GM12878 (cell line): Measurements from ENCODE around the gene HOPX. TPM values are rescaled to one million over a fixed set of nuclear protein-coding genes. Genes with fewer than 3 reads are reported as not detected.

Experiments
- ATAC-seq: fragments of 200-7000 bp; cut with Tn5 transposase; 3 replicates; pipeline ENCODE4 v1.9.1; 2020; ENCODE audit warnings: mild to moderate bottlenecking, moderate library complexity
- BruUV-seq: library from RNA; stranded (reverse); fragments of 400-500 nt; replicated peaks from 2 replicates; lab custom pipeline; 2021; lab: Mats Ljungman, UMichigan
- CTCF ChIA-PET: fragments of 300-600 bp; sonication (Branson Sonifier 250); formaldehyde crosslinking; extraction: SDS; loops from one replicate; lab custom pipeline; 2021; ENCODE audit warnings: inconsistent platforms; lab: Yijun Ruan, JAX
- POLR2A ChIA-PET: fragments of 350-600 bp; formaldehyde crosslinking; extraction: SDS; loops from one replicate; lab custom pipeline; 2021; ENCODE audit warnings: inconsistent platforms; lab: Charles Lee
- RAD21 ChIA-PET: fragments of 300-600 bp; sonication (Branson Sonifier 250); formaldehyde crosslinking; loops from one replicate; lab custom pipeline; 2023; ENCODE audit warnings: antibody characterized with exemption; ENCODE audit not compliant: unreplicated experiment; lab: Charles Lee
- SMC1A ChIA-PET: fragments of 300-600 bp; sonication (Branson Sonifier 250); formaldehyde crosslinking; loops from one replicate; lab custom pipeline; 2023; ENCODE audit not compliant: unreplicated experiment, uncharacterized antibody; lab: Charles Lee
- DNase-seq: peaks from one replicate; pipeline ENCODE4 v3.0.0-alpha.2; 2011; ENCODE audit warnings: low read depth, low spot score
- FAIRE-seq: peaks from 3 replicates; lab custom pipeline; 2011; peaks lifted over from hg19 to GRCh38; lab: Jason Lieb, UNC
- H2AFZ ChIP-seq: 2 replicates; pipeline ENCODE4 v1.6.0; 2011; ENCODE audit warnings: low read depth, low read length, control low read depth; ENCODE audit not compliant: control insufficient read depth
- H3K27ac ChIP-seq: 2 replicates; pipeline ENCODE4 v1.5.1; 2011; ENCODE audit warnings: control low read depth; ENCODE audit not compliant: control insufficient read depth, insufficient read depth
- H3K27me3 ChIP-seq, 2 experiments: replicated peaks in 1 of 2; 2 replicates each; pipeline versions ENCODE4 v1.6.0 to v1.6.1; 2011; ENCODE audit warnings: low read length in 1 of 2; ENCODE audit not compliant: control insufficient read depth in 2 of 2, insufficient read depth in 2 of 2
- H3K36me3 ChIP-seq, 2 experiments: 2 replicates each; pipeline ENCODE4 v1.5.1; 2011; ENCODE audit warnings: low read length in 1 of 2; ENCODE audit not compliant: control insufficient read depth in 2 of 2, insufficient read depth in 2 of 2
- H3K4me1 ChIP-seq: 2 replicates; pipeline ENCODE4 v1.6.1; 2011; ENCODE audit warnings: mild to moderate bottlenecking, low read length, moderate library complexity, mixed read lengths; ENCODE audit not compliant: control insufficient read depth, insufficient read depth
- H3K4me2 ChIP-seq: 2 replicates; pipeline ENCODE4 v1.6.0; 2011; ENCODE audit warnings: control low read depth; ENCODE audit not compliant: control insufficient read depth, insufficient read depth
- H3K4me3 ChIP-seq: fragments of 200-600 bp; sonication (generic); 2 replicates; pipeline ENCODE4 v1.5.1; 2016
- H3K79me2 ChIP-seq: 2 replicates; pipeline ENCODE4 v1.6.0; 2011; ENCODE audit warnings: low read length; ENCODE audit not compliant: control insufficient read depth, insufficient read depth
- H3K9ac ChIP-seq: 2 replicates; pipeline ENCODE4 v1.8.0; 2011; ENCODE audit warnings: low read length, control low read depth, mixed read lengths; ENCODE audit not compliant: control insufficient read depth, insufficient read depth
- H3K9me3 ChIP-seq: replicated peaks from 3 replicates; pipeline ENCODE4 v1.5.1; 2011; ENCODE audit warnings: mild to moderate bottlenecking, low read length; ENCODE audit not compliant: control insufficient read depth, insufficient read depth
- H4K20me1 ChIP-seq: 2 replicates; pipeline ENCODE4 v1.6.0; 2011; ENCODE audit not compliant: control insufficient read depth, insufficient read depth
- CBFB ChIP-seq: IDR thresholded peaks from 2 replicates; pipeline ENCODE4 v1.6.1; 2016; ENCODE audit warnings: antibody characterized with exemption, low read depth
- CEBPZ ChIP-seq: fragments of 150-350 bp; IDR thresholded peaks from 2 replicates; pipeline ENCODE4 v1.6.1; 2016; ENCODE audit warnings: low read depth, low read length
- HDAC2 ChIP-seq: fragments of 200-600 bp; sonication (generic); IDR thresholded peaks from 2 replicates; pipeline ENCODE4 v1.6.1; 2017
- IKZF2 ChIP-seq, 2 experiments: fragments of 450-650 bp; IDR thresholded peaks; 2 replicates each; pipeline ENCODE4 v1.6.1; 2017; ENCODE audit warnings: mild to moderate bottlenecking in 2 of 2, moderate library complexity in 2 of 2
- IRF3 ChIP-seq: fragments of 450-650 bp; IDR thresholded peaks from 2 replicates; pipeline ENCODE4 v1.6.1; 2014; ENCODE audit warnings: mild to moderate bottlenecking
- MEF2B ChIP-seq: fragments of 450-650 bp; IDR thresholded peaks from 2 replicates; pipeline ENCODE4 v1.6.1; 2018; ENCODE audit warnings: mild to moderate bottlenecking, moderate library complexity; ENCODE audit not compliant: partially characterized antibody, poor library complexity, severe bottlenecking
- NFYA ChIP-seq: IDR thresholded peaks from 2 replicates; pipeline ENCODE4 v1.6.1; 2011; ENCODE audit warnings: low read depth, mild to moderate bottlenecking, low read length, improper control_type of control experiment, borderline replicate concordance
- NR2C2 ChIP-seq: IDR thresholded peaks from 2 replicates; pipeline ENCODE4 v1.6.1; 2011; ENCODE audit warnings: borderline replicate concordance, low read depth; ENCODE audit not compliant: control insufficient read depth, insufficient read length
- PKNOX1 ChIP-seq: fragments of 450-650 bp; IDR thresholded peaks from 2 replicates; pipeline ENCODE4 v1.6.1; 2016; ENCODE audit warnings: mild to moderate bottlenecking
- POLR2AphosphoS2 ChIP-seq: IDR thresholded peaks from 2 replicates; pipeline ENCODE4 v1.6.1; 2011; ENCODE audit warnings: low read depth, mild to moderate bottlenecking, low read length, improper control_type of control experiment, moderate library complexity
- WRNIP1 ChIP-seq: IDR thresholded peaks from 2 replicates; pipeline ENCODE4 v1.6.1; 2011; ENCODE audit warnings: low read depth, low read length, improper control_type of control experiment, borderline replicate concordance
- YY1 ChIP-seq: IDR thresholded peaks from 2 replicates; pipeline ENCODE4 v1.6.1; 2011; ENCODE audit warnings: low read depth, mild to moderate bottlenecking, low read length
- ZNF207 ChIP-seq: fragments of 450-650 bp; IDR thresholded peaks from 2 replicates; pipeline ENCODE4 v1.6.1; 2014; ENCODE audit warnings: antibody characterized with exemption, mild to moderate bottlenecking, borderline replicate concordance
- WGBS: methylation state at CpG from one replicate; pipeline ENCODE4 v1.1.6; 2016; ENCODE audit warnings: low lambda C conversion rate; ENCODE audit not compliant: insufficient replicate concordance, insufficient coverage; ENCODE audit errors: missing lambda C conversion rate; 5-methylcytosine and 5-hydroxymethylcytosine counted together
- in situ Hi-C: fragments of 300-500 bp; cut with MboI; formaldehyde crosslinking; loops from 9 replicates; pipeline ENCODE4 v1.14.3; 2018; ENCODE audit warnings: mixed read lengths
- intact Hi-C: fragments of 100-400 bp; cut with micrococcal nuclease; formaldehyde crosslinking; loops from one replicate; pipeline ENCODE4 v1.14.2; 2022; ENCODE audit not compliant: unreplicated experiment
- polyA plus RNA-seq, 11 experiments: library from polyadenylated mRNA; depleted of rRNA in 4 of 11; unstranded in 6 of 11; stranded (reverse) in 5 of 11; fragments of >200 nt; fragmentation: Nextera tagmentation in 4 of 11; fragmentation: Illumina TruSeq in 1 of 11; extraction: Ambion mirVana in 4 of 11; extraction: Trizol in 1 of 11; gene quantifications; 1 replicate in 1 of 11; 2 replicates in 10 of 11; pipeline versions ENCODE4 v1.2.1 to v1.2.3, GENCODE V29; 2011 to 2016; ENCODE audit warnings: inconsistent platforms in 2 of 11, missing spikeins in 2 of 11, low read depth in 1 of 11
- total RNA-seq, 4 experiments: library from RNA; depleted of rRNA in 3 of 4; stranded (reverse); fragments of >200 nt in 3 of 4; fragmentation: Illumina TruSeq in 1 of 4; extraction: Trizol in 1 of 4; gene quantifications; 2 replicates each; pipeline versions ENCODE4 v1.2.1 to v1.2.3, GENCODE V29; 2013 to 2021
- TF ChIP-seq, protein P1 (sequence below): fragments of 450-650 bp; IDR thresholded peaks from 2 replicates; pipeline ENCODE4 v1.6.1; 2017; ENCODE audit warnings: low read depth, mild to moderate bottlenecking, moderate library complexity
- TF ChIP-seq, protein P2 (sequence below): fragments of 450-650 bp; conservative IDR thresholded peaks from 2 replicates; pipeline ENCODE4 v1.6.1; 2017; ENCODE audit warnings: mild to moderate bottlenecking, moderate library complexity

HOPX gene
- total and polyA plus RNA-seq, 10 of the 15 experiments (the other 5 are each of a cell fraction or from before 2014, with no cell fraction given) = 0.11 to 0.40 (median 0.23) TPM; not detected in 4

GRCh38 chr4:56643596-56643995 is 37.5 kb downstream of the HOPX start:
- ChIA-PET RAD21 (no interaction called here), POLR2A (no interaction called here), CTCF (no interaction called here), SMC1A (no interaction called here)
- Histone ChIP-seq H3K36me3 (no peaks in the 10 kb centered on the region), H3K4me1 (no peaks in the 10 kb centered on the region), H3K9ac (no peak overlapping the region), H3K79me2 (no peaks in the 10 kb centered on the region), H4K20me1 (no peaks in the 10 kb centered on the region), H3K4me2 (no peak overlapping the region), H3K27me3 (no peaks in the 10 kb centered on the region; a peak in 1 of 4 replicates), H3K27ac (no peak overlapping the region), H3K4me3 (no peak overlapping the region), H3K9me3 (no peaks in the 10 kb centered on the region; the same call in 2 of the 3 replicates), H2AFZ (no peak overlapping the region)
- BruUV-seq = no TSS peak
- FAIRE-seq (no peak), ATAC-seq (no peak), DNase-seq (no peak)
- intact Hi-C loops (no loop called here), in situ Hi-C loops (no loop called here)
- WGBS = 54% methylated on average over 6 of the region's 6 CpGs
- TF ChIP-seq, protein P1, sequence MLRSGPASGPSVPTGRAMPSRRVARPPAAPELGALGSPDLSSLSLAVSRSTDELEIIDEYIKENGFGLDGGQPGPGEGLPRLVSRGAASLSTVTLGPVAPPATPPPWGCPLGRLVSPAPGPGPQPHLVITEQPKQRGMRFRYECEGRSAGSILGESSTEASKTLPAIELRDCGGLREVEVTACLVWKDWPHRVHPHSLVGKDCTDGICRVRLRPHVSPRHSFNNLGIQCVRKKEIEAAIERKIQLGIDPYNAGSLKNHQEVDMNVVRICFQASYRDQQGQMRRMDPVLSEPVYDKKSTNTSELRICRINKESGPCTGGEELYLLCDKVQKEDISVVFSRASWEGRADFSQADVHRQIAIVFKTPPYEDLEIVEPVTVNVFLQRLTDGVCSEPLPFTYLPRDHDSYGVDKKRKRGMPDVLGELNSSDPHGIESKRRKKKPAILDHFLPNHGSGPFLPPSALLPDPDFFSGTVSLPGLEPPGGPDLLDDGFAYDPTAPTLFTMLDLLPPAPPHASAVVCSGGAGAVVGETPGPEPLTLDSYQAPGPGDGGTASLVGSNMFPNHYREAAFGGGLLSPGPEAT = no peak
- no peak for TF ChIP-seq CEBPZ
- TF ChIP-seq IRF3 = no peak
- TF ChIP-seq, protein P2, sequence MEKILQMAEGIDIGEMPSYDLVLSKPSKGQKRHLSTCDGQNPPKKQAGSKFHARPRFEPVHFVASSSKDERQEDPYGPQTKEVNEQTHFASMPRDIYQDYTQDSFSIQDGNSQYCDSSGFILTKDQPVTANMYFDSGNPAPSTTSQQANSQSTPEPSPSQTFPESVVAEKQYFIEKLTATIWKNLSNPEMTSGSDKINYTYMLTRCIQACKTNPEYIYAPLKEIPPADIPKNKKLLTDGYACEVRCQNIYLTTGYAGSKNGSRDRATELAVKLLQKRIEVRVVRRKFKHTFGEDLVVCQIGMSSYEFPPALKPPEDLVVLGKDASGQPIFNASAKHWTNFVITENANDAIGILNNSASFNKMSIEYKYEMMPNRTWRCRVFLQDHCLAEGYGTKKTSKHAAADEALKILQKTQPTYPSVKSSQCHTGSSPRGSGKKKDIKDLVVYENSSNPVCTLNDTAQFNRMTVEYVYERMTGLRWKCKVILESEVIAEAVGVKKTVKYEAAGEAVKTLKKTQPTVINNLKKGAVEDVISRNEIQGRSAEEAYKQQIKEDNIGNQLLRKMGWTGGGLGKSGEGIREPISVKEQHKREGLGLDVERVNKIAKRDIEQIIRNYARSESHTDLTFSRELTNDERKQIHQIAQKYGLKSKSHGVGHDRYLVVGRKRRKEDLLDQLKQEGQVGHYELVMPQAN = no peak
- no peak for TF ChIP-seq HDAC2
- TF ChIP-seq MEF2B = no peak
- no peak for TF ChIP-seq NR2C2
- no peak for TF ChIP-seq CBFB
- TF ChIP-seq PKNOX1 = no peak
- no peak for TF ChIP-seq POLR2AphosphoS2
- TF ChIP-seq ZNF207 = no peak
- no peak for TF ChIP-seq YY1
- TF ChIP-seq NFYA = no peak
- TF ChIP-seq WRNIP1 = no peak
- no peak for TF ChIP-seq IKZF2 (IDR thresholded peaks at IDR 0.05)
